ENCODE results near the gene OXCT1. TPM values are rescaled to one million over a fixed set of nuclear protein-coding genes. Genes with fewer than 3 reads are reported as not detected.

Gene OXCT1
- total and polyA plus RNA-seq, 9 donors: 9.0 to 29.8 (median 15.4) TPM

GRCh38 chr5:41793141-41793770 lies 77.0 kb downstream of the OXCT1 start:
- Histone ChIP-seq H3K9me3 (no peaks in the 10 kb centered on the region), H3K4me3 (no peak overlapping the region), H3K4me1 (ENCODE audit: insufficient read depth) (peaks cover 14% of the 10 kb centered on the region), H3K27me3 (no peaks in the 10 kb centered on the region), H3K36me3 (no peaks in the 10 kb centered on the region), H3K27ac (no peak overlapping the region)
- intact Hi-C loops (cut with DNase I): no loop called here
- DNase-seq: no peak
- TF ChIP-seq CTCF (IDR thresholded peaks at IDR 0.05): no peak
- TF ChIP-seq EP300 (IDR thresholded peaks at IDR 0.05): no peak
- TF ChIP-seq POLR2A (IDR thresholded peaks at IDR 0.05): no peak
- WGBS, 3 donors: 55 to 66% (median 66%) methylated on average over 3 of the region's 3 CpGs

- Histone ChIP-seq H3K27ac (no peak overlapping the region), H3K4me3 (no peak overlapping the region)
Observed at GRCh38 chr5:41790038-41790776, 80.0 kb downstream of the OXCT1 start.

GRCh38 chr5:41789434-41789833 lies 80.8 kb downstream of the OXCT1 start:
- Histone ChIP-seq H3K36me3 (no peaks in the 10 kb centered on the region), H3K27ac (no peak overlapping the region), H3K9me3 (no peaks in the 10 kb centered on the region), H3K4me3 (no peak overlapping the region), H3K27me3 (no peaks in the 10 kb centered on the region), H3K4me1 (ENCODE audit: insufficient read depth) (peaks cover 10% of the 10 kb centered on the region)
- WGBS, 3 donors: 80 to 92% (median 81%) methylated on average over 1 of the region's 1 CpG
- DNase-seq: no peak
- intact Hi-C loops (cut with DNase I): no loop called here
- no peak for TF ChIP-seq POLR2A (IDR thresholded peaks at IDR 0.05)
- no peak for TF ChIP-seq CTCF (IDR thresholded peaks at IDR 0.05)
- TF ChIP-seq EP300 (IDR thresholded peaks at IDR 0.05): no peak

More at GRCh38 chr5:41790038-41790776, 80.0 kb downstream of the OXCT1 start:
- Histone ChIP-seq H3K36me3 (no peaks in the 10 kb centered on the region), H3K27me3 (no peaks in the 10 kb centered on the region), H3K9me3 (no peaks in the 10 kb centered on the region), H3K4me1 (ENCODE audit: insufficient read depth) (peaks cover 16% of the 10 kb centered on the region)
- intact Hi-C loops (cut with DNase I): no loop called here
- WGBS, 3 donors: 67 to 69% (median 68%) methylated on average over 6 of the region's 6 CpGs
- no peak for TF ChIP-seq EP300 (IDR thresholded peaks at IDR 0.05)
- no peak for TF ChIP-seq CTCF (IDR thresholded peaks at IDR 0.05)
- no peak for TF ChIP-seq POLR2A (IDR thresholded peaks at IDR 0.05)
- no peak for DNase-seq

- no peaks in the 10 kb centered on the region for H3K36me3 ChIP-seq
- no peak overlapping the region for H3K4me3 ChIP-seq
- DNase-seq: no peak
- intact Hi-C loops (cut with DNase I): no loop called here
- H3K27me3 ChIP-seq: no peaks in the 10 kb centered on the region
- no peaks in the 10 kb centered on the region for H3K9me3 ChIP-seq
- 1 to 10% (median 3%) methylated on average over 2 of the region's 2 CpGs for WGBS, 3 donors
- TF ChIP-seq EP300 (IDR thresholded peaks at IDR 0.05) (no peak), CTCF (IDR thresholded peaks at IDR 0.05) (no peak), POLR2A (IDR thresholded peaks at IDR 0.05) (no peak)
- peaks cover 10% of the 10 kb centered on the region for H3K4me1 ChIP-seq (ENCODE audit: insufficient read depth)
- H3K27ac ChIP-seq: no peak overlapping the region
Observed at GRCh38 chr5:41788941-41789368, 81.3 kb downstream of the OXCT1 start.
